HL-60 (cell line): ENCODE measurements around the gene MLLT3.

Experiments used
- CTCF ChIP-seq: IDR thresholded peaks from one replicate; pipeline ENCODE4 v1.5.1; 2011; ENCODE audit warnings: low read length, control low read depth, inconsistent platforms; ENCODE audit not compliant: insufficient read depth
- GABPA ChIP-seq: IDR thresholded peaks from 2 replicates; pipeline ENCODE4 v1.6.1; 2012; ENCODE audit warnings: low read depth
- POLR2AphosphoS5 ChIP-seq: IDR thresholded peaks from 2 replicates; pipeline ENCODE4 v1.6.1; 2012; ENCODE audit warnings: low read depth
- REST ChIP-seq: IDR thresholded peaks from 2 replicates; pipeline ENCODE4 v1.6.1; 2012; ENCODE audit warnings: low read depth; ENCODE audit not compliant: insufficient replicate concordance

- TF ChIP-seq CTCF (no peak), POLR2AphosphoS5 (no peak), REST (no peak), GABPA (no peak)
These were observed 300.1 kb downstream of the MLLT3 start for GRCh38 chr9:20322212-20322611.
